Fibroblast of mammary gland (primary cell): ENCODE data around the gene IRF2BPL.

Source experiments
- DNase-seq: peaks from one replicate; pipeline ENCODE4 v3.0.0-alpha.2; 2010; ENCODE audit warnings: low read depth
- H3K4me3 ChIP-seq: 2 replicates; pipeline ENCODE4 v1.5.1; 2011; ENCODE audit warnings: low read depth, mild to moderate bottlenecking, low read length, moderate library complexity; ENCODE audit not compliant: control insufficient read depth
- CTCF ChIP-seq: conservative IDR thresholded peaks from 2 replicates; pipeline ENCODE4 v1.5.1; 2011; ENCODE audit warnings: low read depth, low read length, inconsistent platforms; ENCODE audit not compliant: control insufficient read depth, insufficient read depth

Gene IRF2BPL

GRCh38 chr14:76986231-76986565, 42.3 kb downstream of the IRF2BPL start:
- TF ChIP-seq CTCF, result no peak
- DNase-seq, result no peak
- H3K4me3 ChIP-seq, result no peak overlapping the region

GRCh38 chr14:76985540-76986230, 42.8 kb downstream of the IRF2BPL start:
- no peak for DNase-seq
- no peak overlapping the region for H3K4me3 ChIP-seq

GRCh38 chr14:76984787-76985375, 43.6 kb downstream of the IRF2BPL start:
- TF ChIP-seq CTCF, result no peak
- DNase-seq, result no peak

More at GRCh38 chr14:76985540-76986230, 42.8 kb downstream of the IRF2BPL start:
- no peak for TF ChIP-seq CTCF

GRCh38 chr14:76984297-76984696, 44.2 kb downstream of the IRF2BPL start:
- no peak for DNase-seq
- TF ChIP-seq CTCF, result no peak
- no peak overlapping the region for H3K4me3 ChIP-seq

More at GRCh38 chr14:76984787-76985375, 43.6 kb downstream of the IRF2BPL start:
- H3K4me3 ChIP-seq, result no peak overlapping the region

GRCh38 chr14:76981670-76982069, 46.8 kb downstream of the IRF2BPL start:
- H3K4me3 ChIP-seq, result no peak overlapping the region
- no peak for DNase-seq
- TF ChIP-seq CTCF, result no peak

GRCh38 chr14:76977793-76978720, 50.5 kb downstream of the IRF2BPL start:
- H3K4me3 ChIP-seq, result no peak overlapping the region
- DNase-seq, result peak; percentile 92
- TF ChIP-seq CTCF, result no peak
